CD8-positive, alpha-beta memory T cell (primary cell): ENCODE data around the gene NPAS3. TPM values are rescaled to one million over a fixed set of nuclear protein-coding genes. Genes with fewer than 3 reads are reported as not detected.

Source experiments
- CTCF ChIA-PET: fragments of 350-600 bp; sonication (Branson Sonifier 250); formaldehyde crosslinking; loops from one replicate; lab custom pipeline; 2021; ENCODE audit warnings: antibody characterized with exemption; lab: Charles Lee
- POLR2A ChIA-PET: fragments of 350-600 bp; sonication (Branson Sonifier 250); formaldehyde crosslinking; loops from one replicate; lab custom pipeline; 2021; ENCODE audit warnings: antibody characterized with exemption; lab: Charles Lee
- DNase-seq, 5 donors: peaks; one replicate each; pipeline versions ENCODE4 v3.0.0 to v3.0.0-alpha.2; 2020 to 2022; ENCODE audit warnings: mixed read lengths in 1 of 5
- H3K27ac ChIP-seq: one replicate; pipeline ENCODE4 v1.7.0; 2013; ENCODE audit warnings: low read depth, mild to moderate bottlenecking, low read length, moderate library complexity
- H3K27me3 ChIP-seq: 2 replicates; pipeline ENCODE4 v1.7.0; 2013; ENCODE audit warnings: low read length, mild to moderate bottlenecking; ENCODE audit not compliant: insufficient read depth, poor library complexity, severe bottlenecking
- H3K36me3 ChIP-seq: 2 replicates; pipeline ENCODE4 v1.7.0; 2013; ENCODE audit warnings: mild to moderate bottlenecking, low read length, moderate library complexity; ENCODE audit not compliant: insufficient read depth
- H3K4me1 ChIP-seq: 2 replicates; pipeline ENCODE4 v1.7.0; 2013; ENCODE audit warnings: mild to moderate bottlenecking, low read length, moderate library complexity; ENCODE audit not compliant: insufficient read depth
- H3K4me3 ChIP-seq: 2 replicates; pipeline ENCODE4 v1.7.0; 2013; ENCODE audit warnings: mild to moderate bottlenecking, low read length
- H3K9me3 ChIP-seq: 2 replicates; pipeline ENCODE4 v1.7.0; 2013; ENCODE audit warnings: mild to moderate bottlenecking, low read length
- H3K27ac Mint-ChIP-seq, 8 donors: one replicate each; pipeline ENCODE4 v1.8.0; 2020 to 2021; ENCODE audit warnings: mixed read lengths in 8 of 8, mild to moderate bottlenecking in 6 of 8, inconsistent platforms in 3 of 8, moderate library complexity in 3 of 8
- H3K27me3 Mint-ChIP-seq, 2 donors: one replicate each; pipeline ENCODE4 v1.8.0; 2020 to 2021; ENCODE audit warnings: mixed read lengths in 2 of 2, mild to moderate bottlenecking in 1 of 2, moderate library complexity in 1 of 2
- H3K36me3 Mint-ChIP-seq, 3 donors: one replicate each; pipeline ENCODE4 v1.8.0; 2020 to 2021; ENCODE audit warnings: mixed read lengths in 3 of 3, inconsistent platforms in 1 of 3, mild to moderate bottlenecking in 1 of 3
- H3K4me1 Mint-ChIP-seq, 3 donors: one replicate each; pipeline ENCODE4 v1.8.0; 2020 to 2021; ENCODE audit warnings: mixed read lengths in 3 of 3, inconsistent platforms in 1 of 3, mild to moderate bottlenecking in 1 of 3
- H3K4me3 Mint-ChIP-seq, 7 donors: one replicate each; pipeline ENCODE4 v1.8.0; 2020 to 2021; ENCODE audit warnings: mixed read lengths in 7 of 7, mild to moderate bottlenecking in 6 of 7, moderate library complexity in 4 of 7, inconsistent platforms in 2 of 7
- H3K9me3 Mint-ChIP-seq, 5 donors: one replicate each; pipeline ENCODE4 v1.8.0; 2020 to 2022; ENCODE audit warnings: mixed read lengths in 5 of 5, mild to moderate bottlenecking in 3 of 5, moderate library complexity in 2 of 5, inconsistent platforms in 1 of 5
- polyA plus RNA-seq: library from polyadenylated mRNA; unstranded; fragments of 300-500 nt; fragmentation: Illumina TruSeq; gene quantifications from one replicate; pipeline ENCODE4 v1.2.3, GENCODE V29; 2021
- total RNA-seq, 2 experiments: library from RNA; stranded (reverse); gene quantifications; one replicate each; pipeline ENCODE4 v1.2.3, GENCODE V29; 2021

Gene NPAS3
- total and polyA plus RNA-seq, 3 experiments from 2014 or later: not detected

- Mint-ChIP-seq H3K27me3 (no peaks in the 10 kb centered on the region), H3K4me1 (no peaks in the 10 kb centered on the region), H3K9me3 (peaks cover 2 to 42% (median 5%) of the 10 kb centered on the region in 5 donors), H3K36me3 (no peaks in the 10 kb centered on the region), H3K4me3 (no peak overlapping the region), H3K27ac (no peak overlapping the region)
- H3K27ac ChIP-seq: no peak overlapping the region
- H3K27me3 ChIP-seq: no peaks in the 10 kb centered on the region
- H3K9me3 ChIP-seq: no peaks in the 10 kb centered on the region
- no peak for DNase-seq
- no peaks in the 10 kb centered on the region for H3K4me1 ChIP-seq
- ChIA-PET CTCF (no interaction called here), POLR2A (no interaction called here)
- H3K4me3 ChIP-seq: no peak overlapping the region
- H3K36me3 ChIP-seq: no peaks in the 10 kb centered on the region
Observed at GRCh38 chr14:33347796-33348195, 409.1 kb downstream of the NPAS3 start.

GRCh38 chr14:33348510-33348909 lies 409.8 kb downstream of the NPAS3 start:
- no peaks in the 10 kb centered on the region for H3K4me1 ChIP-seq
- peaks cover 2 to 39% (median 5%) of the 10 kb centered on the region in 5 donors for H3K9me3 Mint-ChIP-seq

GRCh38 chr14:33349871-33350270 lies 411.2 kb downstream of the NPAS3 start:
- H3K9me3 Mint-ChIP-seq: peaks cover 3 to 32% (median 5%) of the 10 kb centered on the region in 5 donors
- no peak for DNase-seq
- ChIA-PET POLR2A (no interaction called here), CTCF (no interaction called here)
- Histone ChIP-seq H3K9me3 (no peaks in the 10 kb centered on the region), H3K27me3 (no peaks in the 10 kb centered on the region), H3K4me3 (no peak overlapping the region), H3K4me1 (no peaks in the 10 kb centered on the region), H3K27ac (no peak overlapping the region), H3K36me3 (no peaks in the 10 kb centered on the region)
- no peak overlapping the region for H3K4me3 Mint-ChIP-seq
- H3K4me1 Mint-ChIP-seq: no peaks in the 10 kb centered on the region
- no peaks in the 10 kb centered on the region for H3K27me3 Mint-ChIP-seq
- H3K36me3 Mint-ChIP-seq: no peaks in the 10 kb centered on the region
- H3K27ac Mint-ChIP-seq: no peak overlapping the region

More at GRCh38 chr14:33348510-33348909, 409.8 kb downstream of the NPAS3 start:
- Histone ChIP-seq H3K36me3 (no peaks in the 10 kb centered on the region), H3K27ac (no peak overlapping the region), H3K4me3 (no peak overlapping the region), H3K27me3 (no peaks in the 10 kb centered on the region), H3K9me3 (no peaks in the 10 kb centered on the region)
- ChIA-PET CTCF (no interaction called here), POLR2A (no interaction called here)
- Mint-ChIP-seq H3K27ac (no peak overlapping the region), H3K4me3 (no peak overlapping the region), H3K27me3 (no peaks in the 10 kb centered on the region), H3K36me3 (no peaks in the 10 kb centered on the region), H3K4me1 (no peaks in the 10 kb centered on the region)
- DNase-seq: no peak

DNA sequence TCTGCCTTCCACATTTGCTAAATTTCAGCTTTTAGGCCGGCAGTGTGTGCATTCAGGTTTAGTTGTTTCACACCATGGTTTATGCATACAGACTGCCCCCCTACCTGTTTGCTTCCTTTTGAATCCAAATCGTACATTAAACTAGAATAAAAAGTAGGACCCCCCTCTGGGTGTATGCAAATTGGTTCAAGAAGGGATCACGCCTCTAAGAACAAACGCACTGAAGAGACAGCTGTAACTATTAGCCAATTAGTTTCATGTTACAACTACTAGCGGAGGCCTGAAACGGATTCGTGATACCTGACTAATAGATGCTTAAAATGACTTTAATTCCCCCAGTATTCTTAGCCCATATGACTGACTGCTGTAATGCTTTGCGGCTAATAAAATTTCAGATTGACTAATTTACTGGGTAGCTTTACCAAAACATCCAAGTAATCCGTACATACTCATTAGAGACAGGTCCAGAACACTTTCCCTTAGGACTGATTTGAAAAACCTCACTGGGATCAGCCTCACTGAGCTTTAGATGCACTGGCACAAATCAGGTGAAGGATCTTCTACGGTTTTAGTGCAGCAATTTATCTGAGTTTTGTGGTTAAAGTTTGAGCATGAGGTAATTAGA lies 411.8 kb downstream of the NPAS3 start:
- H3K4me3 Mint-ChIP-seq: no peak overlapping the region
- H3K27ac Mint-ChIP-seq: no peak overlapping the region
- no peak overlapping the region for H3K4me3 ChIP-seq
- no peaks in the 10 kb centered on the region for H3K36me3 Mint-ChIP-seq
- peaks cover 3 to 27% (median 6%) of the 10 kb centered on the region in 5 donors for H3K9me3 Mint-ChIP-seq
- H3K27ac ChIP-seq: no peak overlapping the region
- H3K27me3 Mint-ChIP-seq: no peaks in the 10 kb centered on the region
- no peak for DNase-seq
- ChIA-PET CTCF (no interaction called here), POLR2A (no interaction called here)
- no peaks in the 10 kb centered on the region for H3K4me1 ChIP-seq
- no peaks in the 10 kb centered on the region for H3K4me1 Mint-ChIP-seq
- no peaks in the 10 kb centered on the region for H3K27me3 ChIP-seq
- no peaks in the 10 kb centered on the region for H3K36me3 ChIP-seq
- no peaks in the 10 kb centered on the region for H3K9me3 ChIP-seq

GRCh38 chr14:33352821-33353220 lies 414.1 kb downstream of the NPAS3 start:
- no peaks in the 10 kb centered on the region for H3K4me1 Mint-ChIP-seq
- peaks cover 5 to 18% (median 6%) of the 10 kb centered on the region in 5 donors for H3K9me3 Mint-ChIP-seq
- H3K4me3 Mint-ChIP-seq: no peak overlapping the region
- H3K27ac Mint-ChIP-seq: no peak overlapping the region
- CTCF ChIA-PET: no interaction called here
- no peak overlapping the region for H3K4me3 ChIP-seq
- POLR2A ChIA-PET: no interaction called here
- no peaks in the 10 kb centered on the region for H3K9me3 ChIP-seq
- no peaks in the 10 kb centered on the region for H3K27me3 Mint-ChIP-seq
- no peak overlapping the region for H3K27ac ChIP-seq
- no peaks in the 10 kb centered on the region for H3K4me1 ChIP-seq
- no peak for DNase-seq
- H3K36me3 Mint-ChIP-seq: no peaks in the 10 kb centered on the region
- no peaks in the 10 kb centered on the region for H3K27me3 ChIP-seq
- H3K36me3 ChIP-seq: no peaks in the 10 kb centered on the region

DNA sequence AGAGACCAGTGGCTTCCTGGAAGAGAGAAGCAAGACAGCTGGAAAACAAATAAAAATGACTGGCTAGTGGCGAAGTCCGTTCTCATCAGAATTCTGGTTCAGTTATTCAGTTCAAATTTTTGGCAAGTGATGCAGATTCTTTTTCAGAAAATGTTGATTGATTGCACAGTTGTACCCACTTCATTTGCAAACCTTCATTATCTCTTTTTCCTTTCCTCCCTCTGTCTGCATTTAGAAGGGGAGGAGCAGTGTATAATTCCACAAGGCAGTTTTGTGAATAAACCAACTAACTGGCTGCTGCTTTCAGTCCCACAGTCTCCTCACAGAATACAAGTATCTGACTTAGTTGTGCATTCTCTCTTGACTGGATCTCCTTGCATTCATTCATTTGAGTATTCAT lies 417.5 kb downstream of the NPAS3 start:
- H3K9me3 ChIP-seq: no peaks in the 10 kb centered on the region
- H3K4me3 ChIP-seq: no peak overlapping the region
- H3K27ac ChIP-seq: no peak overlapping the region
- H3K36me3 ChIP-seq: no peaks in the 10 kb centered on the region
- no peaks in the 10 kb centered on the region for H3K4me1 Mint-ChIP-seq
- H3K4me1 ChIP-seq: no peaks in the 10 kb centered on the region
- no peak for DNase-seq
- ChIA-PET CTCF (no interaction called here), POLR2A (no interaction called here)
- no peaks in the 10 kb centered on the region for H3K36me3 Mint-ChIP-seq
- no peaks in the 10 kb centered on the region for H3K27me3 ChIP-seq
- H3K27me3 Mint-ChIP-seq: no peaks in the 10 kb centered on the region
- H3K27ac Mint-ChIP-seq: no peak overlapping the region
- H3K4me3 Mint-ChIP-seq: no peak overlapping the region
- peaks cover 3 to 12% (median 9%) of the 10 kb centered on the region in 5 donors for H3K9me3 Mint-ChIP-seq

- ChIA-PET CTCF (no interaction called here), POLR2A (no interaction called here)
- Histone ChIP-seq H3K27me3 (no peaks in the 10 kb centered on the region), H3K4me3 (no peak overlapping the region), H3K27ac (no peak overlapping the region), H3K9me3 (no peaks in the 10 kb centered on the region), H3K36me3 (no peaks in the 10 kb centered on the region), H3K4me1 (no peaks in the 10 kb centered on the region)
- H3K27ac Mint-ChIP-seq: no peak overlapping the region
- H3K27me3 Mint-ChIP-seq: no peaks in the 10 kb centered on the region
- DNase-seq: no peak
- peaks cover 3 to 18% (median 9%) of the 10 kb centered on the region in 5 donors for H3K9me3 Mint-ChIP-seq
- no peak overlapping the region for H3K4me3 Mint-ChIP-seq
- H3K36me3 Mint-ChIP-seq: no peaks in the 10 kb centered on the region
- H3K4me1 Mint-ChIP-seq: no peaks in the 10 kb centered on the region
Observed at GRCh38 chr14:33357225-33358010, 418.7 kb downstream of the NPAS3 start.

DNA sequence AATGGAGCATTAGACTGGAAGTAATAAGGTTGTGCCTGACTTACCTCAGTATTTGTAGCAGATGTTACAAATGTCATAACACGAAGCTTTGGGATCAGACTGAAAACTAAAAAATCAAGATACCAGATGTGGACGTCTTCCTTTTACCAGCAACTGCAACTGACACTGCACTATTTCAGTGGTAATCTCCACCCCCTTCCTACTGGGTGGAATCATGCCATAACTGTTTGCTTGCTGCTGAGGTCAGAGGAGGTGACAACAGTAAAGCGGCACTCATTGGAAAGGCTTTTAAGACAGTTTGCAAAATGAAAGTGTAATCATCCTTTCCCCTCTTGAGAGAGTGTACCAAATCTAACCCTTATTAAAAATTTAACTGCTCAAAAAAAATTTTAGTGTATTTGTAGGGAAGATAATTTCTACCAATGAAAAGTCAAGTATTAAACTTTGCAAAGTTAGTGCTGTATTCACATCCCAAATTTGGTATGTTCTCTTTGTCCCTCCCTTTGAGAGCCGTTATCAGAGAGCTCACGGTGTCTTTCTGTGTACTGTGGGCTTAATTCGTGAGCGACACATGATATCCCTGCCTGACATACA lies 420.7 kb downstream of the NPAS3 start:
- Histone ChIP-seq H3K4me1 (no peaks in the 10 kb centered on the region), H3K27ac (no peak overlapping the region)

More for the DNA sequence above, 420.7 kb downstream of the NPAS3 start:
- peaks cover 3 to 9% (median 9%) of the 10 kb centered on the region in 5 donors for H3K9me3 Mint-ChIP-seq
- H3K36me3 ChIP-seq: no peaks in the 10 kb centered on the region
- H3K4me1 Mint-ChIP-seq: no peaks in the 10 kb centered on the region
- H3K27me3 Mint-ChIP-seq: no peaks in the 10 kb centered on the region
- DNase-seq: no peak
- no peak overlapping the region for H3K27ac Mint-ChIP-seq
- no peaks in the 10 kb centered on the region for H3K27me3 ChIP-seq
- no peak overlapping the region for H3K4me3 ChIP-seq
- no peaks in the 10 kb centered on the region for H3K9me3 ChIP-seq
- POLR2A ChIA-PET: no interaction called here
- CTCF ChIA-PET: no interaction called here
- H3K4me3 Mint-ChIP-seq: no peak overlapping the region
- no peaks in the 10 kb centered on the region for H3K36me3 Mint-ChIP-seq
